ENCODE measurements around the gene TIGD6.

- TF ChIP-seq SP1 (IDR thresholded peaks at IDR 0.05; ENCODE audit: low read depth) (no peak), CTCF (IDR thresholded peaks at IDR 0.05 in 2 of 3, conservative IDR thresholded peaks at IDR 0.05 in 1 of 3; ENCODE audit: borderline replicate concordance in 1 of 3, insufficient read depth in 1 of 3, low read depth in 2 of 3, low read length in 2 of 3) (no peak), POLR2AphosphoS5 (IDR thresholded peaks at IDR 0.05; ENCODE audit: low read depth, low read length) (no peak), EZH2 (IDR thresholded peaks at IDR 0.05) (no peak), SIN3A (IDR thresholded peaks at IDR 0.05; ENCODE audit: low read depth) (no peak), CBX3 (IDR thresholded peaks at IDR 0.05; ENCODE audit: low read depth) (no peak), EZH2phosphoT487 (IDR thresholded peaks at IDR 0.05; ENCODE audit: borderline replicate concordance) (no peak), ZFX (IDR thresholded peaks at IDR 0.05) (no peak), EGR1 (IDR thresholded peaks at IDR 0.05; ENCODE audit: low read depth) (no peak), ZNF274 (IDR thresholded peaks at IDR 0.05; ENCODE audit: low read depth, low read length) (no peak), POLR2A (IDR thresholded peaks at IDR 0.05; ENCODE audit: borderline replicate concordance, extremely low read depth, insufficient read depth, insufficient read length) (no peak)
Observed at GRCh38 chr5:150022681-150023080, 22.2 kb upstream of the TIGD6 start.

Measured in HCT116 (cell line).